T-helper 1 cell treated with Interleukin-12 subunit alpha and Interleukin-12 subunit beta and Interleukin-4 antibody, amounts not matched to agents 30 ng/mL and 1 ng/mL, for 36 hours (primary cell): ENCODE measurements around the gene HES5. TPM values are rescaled to one million over a fixed set of nuclear protein-coding genes. Genes with fewer than 3 reads are reported as not detected.

Experiments used
- intact Hi-C: fragments of 100-400 bp; cut with micrococcal nuclease; formaldehyde crosslinking; loops from one replicate; pipeline ENCODE4 v1.15.1; 2024
- total RNA-seq: library from RNA; stranded (reverse); gene quantifications from 2 replicates; pipeline ENCODE4 v1.2.3, GENCODE V29; 2022

Gene HES5
- total RNA-seq, 1 donor from 2014 or later, result not detected

DNA sequence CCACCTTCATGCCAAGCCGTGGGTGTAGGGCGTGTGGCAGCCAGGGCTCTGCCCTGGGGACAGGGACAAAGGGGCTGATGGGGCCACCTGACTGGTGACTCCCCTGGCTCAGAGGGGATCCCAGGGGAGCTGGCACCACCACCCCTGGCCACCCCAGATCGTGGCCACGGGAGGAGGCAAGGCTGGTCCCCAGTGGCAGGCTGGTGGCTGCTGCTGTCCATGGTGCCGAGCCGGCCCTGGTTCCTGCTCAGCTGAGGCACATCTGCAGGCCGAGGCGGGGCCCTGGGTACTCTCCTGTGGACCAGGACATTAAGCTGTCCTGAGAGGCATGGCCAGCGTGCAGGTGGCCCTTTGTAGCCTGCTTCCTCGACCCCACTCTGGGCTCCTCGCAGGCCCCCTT is 47.5 kb downstream of the HES5 start:
- intact Hi-C loops, result no loop called here

DNA sequence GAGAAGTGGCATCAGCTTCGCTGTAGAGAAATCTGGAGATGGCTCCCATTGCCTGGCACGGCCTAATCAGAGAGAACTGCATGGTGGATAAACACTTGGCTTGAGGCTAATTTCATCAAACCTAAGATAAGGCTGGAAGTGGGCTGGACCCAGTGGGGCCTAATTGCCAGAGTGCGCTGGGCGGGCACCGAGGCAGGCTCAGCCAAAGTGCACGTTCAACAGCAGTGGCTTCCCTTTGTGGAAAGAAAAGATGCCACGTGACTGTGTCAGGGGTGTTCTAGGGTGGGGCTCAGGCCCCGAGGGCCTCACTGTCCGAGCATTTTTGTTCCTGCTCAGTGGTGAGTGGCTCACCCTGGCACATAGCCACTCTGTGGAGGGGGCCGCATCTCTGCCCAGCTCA is 48.2 kb downstream of the HES5 start:
- intact Hi-C loops, result no loop called here

DNA sequence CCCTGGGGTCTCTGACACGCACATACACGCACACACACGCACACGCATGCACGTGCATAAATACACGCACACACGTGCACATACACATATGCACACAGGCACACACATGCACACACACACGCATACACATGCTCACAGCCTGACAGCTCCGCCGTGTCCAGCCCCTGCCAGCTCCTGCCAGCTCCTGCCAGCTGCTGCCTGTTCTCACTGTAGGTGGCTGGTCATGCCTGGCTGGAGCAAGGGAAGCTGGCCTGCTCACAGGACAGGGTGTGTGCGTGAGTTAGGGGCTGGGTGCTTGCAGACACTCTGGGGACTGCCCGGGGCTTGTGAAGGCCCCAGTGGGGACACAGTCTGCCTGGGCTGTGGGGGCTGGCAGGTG is 49.1 kb downstream of the HES5 start:
- intact Hi-C loops, result no loop called here

DNA sequence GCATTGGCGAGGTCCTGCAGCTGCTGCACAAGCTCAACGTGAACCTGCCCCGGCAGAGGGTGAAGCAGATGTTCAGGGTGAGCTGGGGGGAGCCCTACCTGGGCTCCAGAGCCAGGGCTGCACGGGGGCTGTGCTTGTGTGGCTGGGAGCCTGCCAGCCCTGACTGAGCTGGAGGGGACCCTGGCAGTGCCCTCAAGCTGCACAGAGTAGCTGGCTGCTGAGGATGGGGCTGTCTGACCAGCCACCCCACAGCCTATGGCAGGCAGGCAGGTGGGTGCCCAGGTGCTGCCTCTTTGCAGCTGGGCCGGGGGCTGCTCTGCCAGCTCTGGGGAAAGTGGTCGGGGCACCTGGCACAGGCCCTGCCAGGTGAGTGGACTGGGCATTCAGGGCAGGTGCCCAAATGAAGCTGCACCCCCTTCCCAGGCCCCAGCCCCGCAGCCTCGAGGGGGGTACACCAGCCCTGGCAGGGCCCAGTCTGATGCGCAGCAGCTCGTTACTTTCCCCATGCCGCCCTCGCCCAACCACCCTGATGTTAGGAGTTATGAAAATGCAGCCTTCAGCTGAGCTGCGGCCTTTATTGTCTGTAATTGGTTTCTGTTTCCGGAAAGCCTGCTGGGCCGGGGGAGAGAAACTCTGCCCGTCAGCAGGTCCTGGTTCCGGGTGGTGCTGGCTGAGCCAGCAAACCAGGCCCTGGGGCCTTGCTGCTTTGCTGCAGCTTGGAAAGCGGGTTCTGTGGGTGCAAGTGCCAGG is 49.7 kb downstream of the HES5 start:
- intact Hi-C loops, result no loop called here

DNA sequence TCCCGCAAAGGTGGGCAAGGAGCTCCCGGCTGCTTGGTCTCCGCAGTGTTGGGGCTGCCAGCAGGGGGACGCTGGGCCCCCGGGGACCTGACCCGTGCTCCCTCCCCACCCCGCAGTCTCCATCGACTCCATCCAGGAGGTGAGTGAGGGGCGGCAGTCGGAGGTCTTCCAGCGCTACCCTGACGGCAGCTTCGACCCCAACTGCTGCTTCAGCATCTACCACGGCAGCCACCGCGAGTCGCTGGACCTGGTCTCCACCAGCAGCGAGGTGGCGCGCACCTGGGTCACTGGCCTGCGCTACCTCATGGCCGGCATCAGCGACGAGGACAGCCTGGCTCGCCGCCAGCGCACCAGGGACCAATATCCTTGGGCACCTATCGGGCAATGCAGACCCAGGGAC is 50.4 kb downstream of the HES5 start:
- intact Hi-C loops, result no loop called here

DNA sequence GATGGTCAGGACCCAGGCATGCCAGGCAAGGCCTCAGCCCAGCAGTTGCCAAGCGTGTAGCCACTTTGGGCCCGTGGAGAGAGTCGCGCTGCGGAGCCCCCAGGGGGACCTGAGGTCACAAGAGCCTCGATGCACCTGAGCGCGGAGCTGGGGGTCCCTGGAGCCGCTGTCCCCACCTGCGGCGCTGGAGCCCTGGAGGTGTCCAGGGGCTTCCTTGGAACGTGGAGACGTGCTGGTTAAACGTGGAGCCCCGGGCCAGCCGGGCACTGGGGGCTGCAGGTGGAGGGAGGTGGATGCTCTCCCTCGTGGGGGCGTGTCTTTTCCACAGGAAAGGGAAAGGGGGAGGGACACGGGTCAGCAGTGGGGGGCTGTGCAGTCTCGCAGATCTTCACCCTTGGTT is 50.9 kb downstream of the HES5 start:
- intact Hi-C loops, result no loop called here

Other genes with a start within 250 kb of the HES5 start
- gene MORN1, start 138.7 kb downstream of the HES5 start, total RNA-seq, result 5.8 and 7.8 TPM in 2 replicates
- gene RER1, start 138.4 kb downstream of the HES5 start, total RNA-seq, result 144 and 162 TPM in 2 replicates
- gene PEX10, start 117.7 kb downstream of the HES5 start, total RNA-seq, result 11.4 and 14.4 TPM in 2 replicates
- gene PLCH2, start 54.0 kb downstream of the HES5 start, total RNA-seq, result 13.5 and 14.0 TPM in 2 replicates
- gene PANK4, start 3.7 kb downstream of the HES5 start, total RNA-seq, result 76.6 and 80.1 TPM in 2 replicates
- 263 and 264 TPM in 2 replicates for gene TNFRSF14, start 26.1 kb upstream of the HES5 start, total RNA-seq
- 35.2 and 37.4 TPM in 2 replicates for gene PRXL2B, start 56.5 kb upstream of the HES5 start, total RNA-seq
- 2.0 and 2.5 TPM in 2 replicates for gene MMEL1, start 102.8 kb upstream of the HES5 start, total RNA-seq